ENCODE measurements around the gene XIAP.

Gene XIAP

GRCh38 chrX:123818243-123818642 is 41.6 kb upstream of the XIAP start:
- H3K4me1 ChIP-seq (ENCODE audit: control insufficient read depth, insufficient read depth, low read depth, low read length) = peaks cover 2% of the 10 kb centered on the region
- no peak overlapping the region for H2BK5ac ChIP-seq (ENCODE audit: low read depth, low read length, poor library complexity, severe bottlenecking)
- H3K18ac ChIP-seq (ENCODE audit: low read depth in 1 of 2, low read length in 2 of 2) = no peak overlapping the region
- no peaks in the 10 kb centered on the region for H3K36me3 ChIP-seq (ENCODE audit: control insufficient read depth in 1 of 2, insufficient read depth in 2 of 2, low read depth in 1 of 2, low read length in 2 of 2)
- no peak overlapping the region for H3K27ac ChIP-seq (ENCODE audit: low read length, poor library complexity, severe bottlenecking)
- H3K4me2 ChIP-seq (ENCODE audit: low read length, poor library complexity, severe bottlenecking) = no peak overlapping the region
- no peak overlapping the region for H2BK120ac ChIP-seq (ENCODE audit: low read depth, low read length)
- H2AFZ ChIP-seq (ENCODE audit: low read depth, low read length) = peak overlapping the region; percentile 27
- H4K91ac ChIP-seq (ENCODE audit: low read length) = no peak overlapping the region
- H2AK5ac ChIP-seq (ENCODE audit: low read length, severe bottlenecking) = no peak overlapping the region
- H3K27me3 ChIP-seq (ENCODE audit: control insufficient read depth in 1 of 2, insufficient read depth in 1 of 2, low read length in 2 of 2) = no peaks in the 10 kb centered on the region
- H3K9ac ChIP-seq (ENCODE audit: low read length) = peak overlapping the region; percentile 6
- no peak overlapping the region for H3K23ac ChIP-seq (ENCODE audit: low read length in 2 of 2)
- H4K8ac ChIP-seq (ENCODE audit: low read length) = no peak overlapping the region
- no peak overlapping the region for H3K14ac ChIP-seq (ENCODE audit: low read length in 2 of 2)
- H3K4ac ChIP-seq (ENCODE audit: low read depth in 1 of 2, low read length in 2 of 2) = no peak overlapping the region
- peak; percentile 58 for DNase-seq
- no peak overlapping the region for H2BK15ac ChIP-seq (ENCODE audit: low read depth, poor library complexity, severe bottlenecking)
- no peaks in the 10 kb centered on the region for H3K9me3 ChIP-seq (ENCODE audit: control insufficient read depth, low read length)
- no peaks in the 10 kb centered on the region for H3K79me1 ChIP-seq (replicated peaks; ENCODE audit: low read length, poor library complexity, severe bottlenecking)
- no peak overlapping the region for H2BK12ac ChIP-seq (ENCODE audit: low read length in 2 of 2)
- H3K4me3 ChIP-seq (ENCODE audit: insufficient read depth in 1 of 2, low read depth in 1 of 2, low read length in 2 of 2) = no peak overlapping the region

GRCh38 chrX:123822965-123823364 is 36.9 kb upstream of the XIAP start:
- Histone ChIP-seq H3K18ac (ENCODE audit: low read depth in 1 of 2, low read length in 2 of 2) (no peak overlapping the region), H3K23ac (ENCODE audit: low read length in 2 of 2) (no peak overlapping the region), H2BK5ac (ENCODE audit: low read depth, low read length, poor library complexity, severe bottlenecking) (no peak overlapping the region), H3K4me1 (ENCODE audit: control insufficient read depth, insufficient read depth, low read depth, low read length) (no peaks in the 10 kb centered on the region), H3K27ac (ENCODE audit: low read length, poor library complexity, severe bottlenecking) (no peak overlapping the region), H2AK5ac (ENCODE audit: low read length, severe bottlenecking) (no peak overlapping the region), H3K9me3 (ENCODE audit: control insufficient read depth, low read length) (no peaks in the 10 kb centered on the region), H2BK120ac (ENCODE audit: low read depth, low read length) (no peak overlapping the region), H3K14ac (ENCODE audit: low read length in 2 of 2) (no peak overlapping the region), H3K4ac (ENCODE audit: low read depth in 1 of 2, low read length in 2 of 2) (no peak overlapping the region), H3K9ac (ENCODE audit: low read length) (no peak overlapping the region), H3K27me3 (ENCODE audit: control insufficient read depth in 1 of 2, insufficient read depth in 1 of 2, low read length in 2 of 2) (no peaks in the 10 kb centered on the region), H4K91ac (ENCODE audit: low read length) (no peak overlapping the region), H4K8ac (ENCODE audit: low read length) (no peak overlapping the region), H2BK15ac (ENCODE audit: low read depth, poor library complexity, severe bottlenecking) (no peak overlapping the region), H3K4me2 (ENCODE audit: low read length, poor library complexity, severe bottlenecking) (no peak overlapping the region), H3K4me3 (ENCODE audit: insufficient read depth in 1 of 2, low read depth in 1 of 2, low read length in 2 of 2) (no peak overlapping the region), H2AFZ (ENCODE audit: low read depth, low read length) (no peak overlapping the region), H3K36me3 (ENCODE audit: control insufficient read depth in 1 of 2, insufficient read depth in 2 of 2, low read depth in 1 of 2, low read length in 2 of 2) (no peaks in the 10 kb centered on the region), H2BK12ac (ENCODE audit: low read length in 2 of 2) (no peak overlapping the region), H3K79me1 (replicated peaks; ENCODE audit: low read length, poor library complexity, severe bottlenecking) (no peaks in the 10 kb centered on the region)
- whole genome bisulfite sequencing = 100% methylated on average over 1 of the region's 1 CpG
- DNase-seq = no peak

GRCh38 chrX:123830309-123830708 is 29.5 kb upstream of the XIAP start:
- 86% methylated on average over 5 of the region's 6 CpGs for WGBS
- Histone ChIP-seq H3K36me3 (ENCODE audit: control insufficient read depth in 1 of 2, insufficient read depth in 2 of 2, low read depth in 1 of 2, low read length in 2 of 2) (no peaks in the 10 kb centered on the region), H3K14ac (ENCODE audit: low read length in 2 of 2) (no peak overlapping the region), H3K4ac (ENCODE audit: low read depth in 1 of 2, low read length in 2 of 2) (no peak overlapping the region), H4K91ac (ENCODE audit: low read length) (no peak overlapping the region), H3K18ac (ENCODE audit: low read depth in 1 of 2, low read length in 2 of 2) (no peak overlapping the region), H3K4me2 (ENCODE audit: low read length, poor library complexity, severe bottlenecking) (no peak overlapping the region), H3K9me3 (ENCODE audit: control insufficient read depth, low read length) (no peaks in the 10 kb centered on the region), H3K4me1 (ENCODE audit: control insufficient read depth, insufficient read depth, low read depth, low read length) (no peaks in the 10 kb centered on the region), H2BK12ac (ENCODE audit: low read length in 2 of 2) (no peak overlapping the region), H2BK15ac (ENCODE audit: low read depth, poor library complexity, severe bottlenecking) (no peak overlapping the region), H3K4me3 (ENCODE audit: insufficient read depth in 1 of 2, low read depth in 1 of 2, low read length in 2 of 2) (no peak overlapping the region), H3K79me1 (replicated peaks; ENCODE audit: low read length, poor library complexity, severe bottlenecking) (no peaks in the 10 kb centered on the region), H2BK120ac (ENCODE audit: low read depth, low read length) (no peak overlapping the region), H2AFZ (ENCODE audit: low read depth, low read length) (no peak overlapping the region), H4K8ac (ENCODE audit: low read length) (no peak overlapping the region), H2BK5ac (ENCODE audit: low read depth, low read length, poor library complexity, severe bottlenecking) (no peak overlapping the region), H3K9ac (ENCODE audit: low read length) (no peak overlapping the region), H2AK5ac (ENCODE audit: low read length, severe bottlenecking) (no peak overlapping the region), H3K27ac (ENCODE audit: low read length, poor library complexity, severe bottlenecking) (no peak overlapping the region), H3K27me3 (ENCODE audit: control insufficient read depth in 1 of 2, insufficient read depth in 1 of 2, low read length in 2 of 2) (no peaks in the 10 kb centered on the region), H3K23ac (ENCODE audit: low read length in 2 of 2) (no peak overlapping the region)
- no peak for DNase-seq

- Histone ChIP-seq H3K36me3 (ENCODE audit: control insufficient read depth in 1 of 2, insufficient read depth in 2 of 2, low read depth in 1 of 2, low read length in 2 of 2) (no peaks in the 10 kb centered on the region), H3K79me1 (replicated peaks; ENCODE audit: low read length, poor library complexity, severe bottlenecking) (no peaks in the 10 kb centered on the region), H3K18ac (ENCODE audit: low read depth in 1 of 2, low read length in 2 of 2) (no peak overlapping the region), H3K27ac (ENCODE audit: low read length, poor library complexity, severe bottlenecking) (no peak overlapping the region), H3K23ac (ENCODE audit: low read length in 2 of 2) (no peak overlapping the region), H2AFZ (ENCODE audit: low read depth, low read length) (no peak overlapping the region), H3K4me3 (ENCODE audit: insufficient read depth in 1 of 2, low read depth in 1 of 2, low read length in 2 of 2) (no peak overlapping the region), H3K9me3 (ENCODE audit: control insufficient read depth, low read length) (no peaks in the 10 kb centered on the region), H3K4ac (ENCODE audit: low read depth in 1 of 2, low read length in 2 of 2) (no peak overlapping the region), H3K14ac (ENCODE audit: low read length in 2 of 2) (no peak overlapping the region), H3K4me2 (ENCODE audit: low read length, poor library complexity, severe bottlenecking) (no peak overlapping the region), H3K4me1 (ENCODE audit: control insufficient read depth, insufficient read depth, low read depth, low read length) (peaks cover 3% of the 10 kb centered on the region), H4K8ac (ENCODE audit: low read length) (no peak overlapping the region), H3K27me3 (ENCODE audit: control insufficient read depth in 1 of 2, insufficient read depth in 1 of 2, low read length in 2 of 2) (no peaks in the 10 kb centered on the region), H2BK15ac (ENCODE audit: low read depth, poor library complexity, severe bottlenecking) (no peak overlapping the region), H2AK5ac (ENCODE audit: low read length, severe bottlenecking) (no peak overlapping the region), H2BK5ac (ENCODE audit: low read depth, low read length, poor library complexity, severe bottlenecking) (no peak overlapping the region), H4K91ac (ENCODE audit: low read length) (no peak overlapping the region), H2BK12ac (ENCODE audit: low read length in 2 of 2) (no peak overlapping the region), H2BK120ac (ENCODE audit: low read depth, low read length) (no peak overlapping the region), H3K9ac (ENCODE audit: low read length) (no peak overlapping the region)
- 52% methylated on average over 7 of the region's 7 CpGs for WGBS
- peak; percentile 48 for DNase-seq
Observed at GRCh38 chrX:123833387-123833786, 26.5 kb upstream of the XIAP start.

All from mesenchymal stem cell (in vitro differentiated cells and primary cell).